ENCODE data around the gene GFOD1. TPM values are rescaled to one million over a fixed set of nuclear protein-coding genes. Genes with fewer than 3 reads are reported as not detected.

Gene GFOD1
- total RNA-seq, 1 experiment from 2014 or later, result 6.1 TPM

- Histone ChIP-seq H2BK12ac (ENCODE audit: insufficient read length, low read depth, low read length) (no peak overlapping the region), H4K8ac (replicated peaks; ENCODE audit: insufficient read length, low read depth, low read length) (no peak overlapping the region), H3K4me1 (ENCODE audit: insufficient read depth, low read length) (peaks cover 11% of the 10 kb centered on the region), H4K20me1 (ENCODE audit: control insufficient read depth, insufficient read depth, insufficient read length) (no peaks in the 10 kb centered on the region), H3K79me2 (ENCODE audit: insufficient read depth, low read length) (no peaks in the 10 kb centered on the region), H3K9ac (ENCODE audit: extremely low read depth, insufficient read length, low read length) (no peak overlapping the region), H3K27me3 (ENCODE audit: insufficient read depth, low read length) (no peaks in the 10 kb centered on the region), H2BK5ac (ENCODE audit: insufficient read length, low read length) (no peak overlapping the region), H3K56ac (ENCODE audit: insufficient read length, low read depth, low read length) (no peak overlapping the region), H4K5ac (ENCODE audit: insufficient read length, low read depth, low read length) (no peak overlapping the region), H2AK5ac (ENCODE audit: insufficient read length, low read length) (no peak overlapping the region), H2AFZ (ENCODE audit: low read length) (no peak overlapping the region), H4K91ac (ENCODE audit: insufficient read length, low read depth, low read length) (no peak overlapping the region), H3T11ph (ENCODE audit: low read length) (no peak overlapping the region), H3K23ac (ENCODE audit: insufficient read length, low read depth, low read length) (no peak overlapping the region), H3K9me3 (ENCODE audit: control insufficient read depth, low read depth, low read length) (no peaks in the 10 kb centered on the region), H3K14ac (ENCODE audit: insufficient read depth, low read length) (no peak overlapping the region), H2BK120ac (ENCODE audit: low read depth, low read length, poor library complexity, severe bottlenecking) (no peak overlapping the region), H3K27ac (ENCODE audit: insufficient read length, low read depth, low read length) (no peak overlapping the region), H3K18ac (ENCODE audit: insufficient read length, low read depth, low read length) (no peak overlapping the region), H2BK20ac (ENCODE audit: low read depth, low read length, poor library complexity, severe bottlenecking) (no peak overlapping the region), H2BK15ac (ENCODE audit: low read depth, low read length) (no peak overlapping the region), H3K79me1 (ENCODE audit: insufficient read depth, low read depth, low read length, poor library complexity, severe bottlenecking) (no peaks in the 10 kb centered on the region), H3K4ac (ENCODE audit: low read depth, low read length) (no peak overlapping the region), H3K4me2 (ENCODE audit: insufficient read depth, insufficient read length, low read length) (no peak overlapping the region), H3K23me2 (ENCODE audit: insufficient read length, low read depth, low read length, poor library complexity, severe bottlenecking) (no peaks in the 10 kb centered on the region)
- Mint-ChIP-seq H3K27ac (no peak overlapping the region; a peak in 1 of 7 replicates), H3K27me3 (ENCODE audit: low read depth) (no peaks in the 10 kb centered on the region), H3K4me3 (no peak overlapping the region), H3K36me3 (ENCODE audit: insufficient read depth in 1 of 3, low read depth in 3 of 3) (no peaks in the 10 kb centered on the region), H3K9me3 (no peaks in the 10 kb centered on the region), H3K4me1 (peaks cover 30% of the 10 kb centered on the region in 2 experiments)
- no CpG with 5 or more reads among the region's 4 CpGs for WGBS (ENCODE audit: extremely low coverage, insufficient read length, low lambda C conversion rate)
- no peak for TF ChIP-seq CTCF (conservative IDR thresholded peaks at IDR 0.05)
- DNase-seq, result no peak
Measured at GRCh38 chr6:13536796-13537526, 49.6 kb upstream of the GFOD1 start.
